Muscle of leg (tissue), 11 donors: ENCODE results near the gene RASA3. TPM values are rescaled to one million over a fixed set of nuclear protein-coding genes. Genes with fewer than 3 reads are reported as not detected.

Source experiments
- DNase-seq: peaks from one replicate; pipeline ENCODE4 v3.0.0; 2013
- H3K27ac ChIP-seq: one replicate; pipeline ENCODE4 v1.5.1; 2013; ENCODE audit warnings: mild to moderate bottlenecking, low read length, control low read depth
- H3K27me3 ChIP-seq: one replicate; pipeline ENCODE4 v1.6.1; 2013; ENCODE audit warnings: low read length; ENCODE audit not compliant: control insufficient read depth, insufficient read depth
- H3K36me3 ChIP-seq: one replicate; pipeline ENCODE4 v1.6.1; 2013; ENCODE audit warnings: low read length; ENCODE audit not compliant: control insufficient read depth, insufficient read depth
- H3K4me1 ChIP-seq: one replicate; pipeline ENCODE4 v1.6.1; 2013; ENCODE audit warnings: low read length; ENCODE audit not compliant: control insufficient read depth, insufficient read depth
- H3K4me3 ChIP-seq: one replicate; pipeline ENCODE4 v1.5.1; 2013; ENCODE audit warnings: low read length, control low read depth
- H3K9me3 ChIP-seq: replicated peaks from 2 replicates; pipeline ENCODE4 v1.6.1; 2013; ENCODE audit warnings: low read depth, low read length; ENCODE audit not compliant: control insufficient read depth
- WGBS: methylation state at CpG from one replicate; pipeline ENCODE4 v1.1.5; 2013; ENCODE audit warnings: missing lambda C conversion rate; ENCODE audit not compliant: insufficient coverage; 5-methylcytosine and 5-hydroxymethylcytosine counted together
- polyA plus RNA-seq, 8 donors: library from polyadenylated mRNA; unstranded; fragments of 120-200 nt; gene quantifications; one replicate each; pipeline versions ENCODE4 v1.2.1 to v1.2.3, GENCODE V29; 2013; ENCODE audit warnings: inconsistent platforms in 1 of 8, low replicate concordance in 1 of 8; ENCODE audit not compliant: insufficient read length in 8 of 8, insufficient read depth in 1 of 8
- total RNA-seq: library from RNA; stranded (reverse); fragments of 120-200 nt; gene quantifications from one replicate; pipeline ENCODE4 v1.2.4, GENCODE V29; 2013

Gene RASA3
- total and polyA plus RNA-seq, 9 donors = 15.9 to 27.2 (median 21.6) TPM

DNA sequence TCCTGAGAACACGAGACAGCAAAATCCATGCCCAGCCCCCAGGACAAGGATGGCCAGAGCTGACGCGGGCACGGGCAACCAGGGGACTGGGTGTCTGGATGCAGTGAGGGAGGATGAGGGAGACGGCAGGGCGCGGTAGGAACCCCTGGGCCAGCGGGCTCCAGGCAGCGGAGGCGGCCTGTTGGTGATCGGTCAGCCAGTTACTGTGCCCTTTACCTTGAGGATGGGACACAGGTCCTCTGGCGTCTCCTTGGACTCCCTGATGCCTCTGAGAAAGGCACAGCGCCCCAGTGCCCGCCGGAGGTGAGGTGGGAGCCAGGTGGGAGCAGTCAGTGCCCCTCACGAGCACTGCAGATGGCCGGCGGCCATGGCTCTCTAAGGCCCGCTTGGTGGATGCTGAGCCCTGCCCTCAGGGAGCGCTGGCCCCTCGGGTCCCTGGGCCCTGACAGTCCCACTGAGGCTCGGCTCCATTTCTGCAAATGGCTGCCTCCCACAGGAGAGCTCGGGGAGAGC lies 189.8 kb downstream of the RASA3 start:
- no peaks in the 10 kb centered on the region for H3K36me3 ChIP-seq
- peaks cover 10% of the 10 kb centered on the region for H3K27me3 ChIP-seq
- H3K9me3 ChIP-seq = no peaks in the 10 kb centered on the region
- peaks cover 19% of the 10 kb centered on the region for H3K4me1 ChIP-seq
- H3K4me3 ChIP-seq = no peak overlapping the region
- H3K27ac ChIP-seq = no peak overlapping the region
- DNase-seq = no peak
- WGBS = 89% methylated on average over 17 of the region's 23 CpGs

DNA sequence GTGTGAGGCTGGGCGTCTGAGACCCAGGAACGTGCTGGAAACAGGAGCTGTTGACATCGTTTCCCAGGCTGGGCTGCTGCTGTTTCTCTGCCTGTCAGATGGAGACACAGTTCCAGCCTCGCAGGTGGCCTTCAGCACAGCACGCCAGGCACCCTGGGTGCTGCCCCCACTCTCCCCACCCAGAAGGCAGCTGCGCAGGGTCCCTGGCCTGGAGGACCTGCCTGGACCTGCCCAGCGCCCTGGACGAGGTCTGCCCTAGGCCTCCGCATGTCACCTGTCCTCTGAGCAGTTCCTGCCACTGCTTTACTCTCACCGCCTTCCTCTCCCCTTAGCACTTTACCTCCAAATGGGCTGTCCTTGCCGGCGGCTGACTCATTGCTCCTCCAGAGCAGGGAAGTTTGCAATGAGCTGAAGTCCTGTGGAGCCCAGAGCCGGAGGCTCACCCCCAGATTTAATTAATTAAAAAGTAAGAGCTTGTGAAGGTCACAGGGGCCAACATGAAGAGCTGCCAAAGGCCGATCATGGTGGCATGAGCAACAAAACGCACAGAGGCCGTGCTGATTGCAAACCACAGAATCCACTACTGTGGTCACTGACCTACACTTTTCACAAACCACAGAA lies 190.7 kb downstream of the RASA3 start:
- Histone ChIP-seq H3K9me3 (no peaks in the 10 kb centered on the region), H3K27me3 (peaks cover 10% of the 10 kb centered on the region), H3K36me3 (no peaks in the 10 kb centered on the region), H3K4me3 (no peak overlapping the region), H3K4me1 (peaks cover 21% of the 10 kb centered on the region), H3K27ac (no peak overlapping the region)
- WGBS = 71% methylated on average over 12 of the region's 16 CpGs
- no peak for DNase-seq

DNA sequence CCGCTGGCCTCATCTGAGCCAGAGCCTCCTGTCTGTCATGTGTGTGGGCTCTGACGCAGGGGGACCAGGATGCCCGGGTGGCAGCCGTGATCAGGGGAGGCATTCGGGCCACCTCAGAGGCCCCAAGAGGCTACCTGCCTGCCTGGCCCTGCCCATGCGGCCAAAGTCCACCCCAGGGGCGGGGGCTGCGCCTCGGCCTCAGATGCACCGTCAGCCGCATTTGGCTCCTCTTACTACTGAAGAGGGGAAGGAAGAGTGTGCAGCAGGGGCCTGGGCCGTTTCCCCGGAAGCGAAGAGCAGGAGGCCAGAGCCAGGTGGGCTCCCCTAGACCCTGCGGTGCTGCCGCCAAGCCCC lies 192.5 kb downstream of the RASA3 start:
- no peak for DNase-seq
- peaks cover 38% of the 10 kb centered on the region for H3K4me1 ChIP-seq
- no peaks in the 10 kb centered on the region for H3K36me3 ChIP-seq
- H3K27ac ChIP-seq = no peak overlapping the region
- no peaks in the 10 kb centered on the region for H3K9me3 ChIP-seq
- peaks cover 10% of the 10 kb centered on the region for H3K27me3 ChIP-seq
- H3K4me3 ChIP-seq = no peak overlapping the region
- WGBS = 69% methylated on average over 12 of the region's 16 CpGs

DNA sequence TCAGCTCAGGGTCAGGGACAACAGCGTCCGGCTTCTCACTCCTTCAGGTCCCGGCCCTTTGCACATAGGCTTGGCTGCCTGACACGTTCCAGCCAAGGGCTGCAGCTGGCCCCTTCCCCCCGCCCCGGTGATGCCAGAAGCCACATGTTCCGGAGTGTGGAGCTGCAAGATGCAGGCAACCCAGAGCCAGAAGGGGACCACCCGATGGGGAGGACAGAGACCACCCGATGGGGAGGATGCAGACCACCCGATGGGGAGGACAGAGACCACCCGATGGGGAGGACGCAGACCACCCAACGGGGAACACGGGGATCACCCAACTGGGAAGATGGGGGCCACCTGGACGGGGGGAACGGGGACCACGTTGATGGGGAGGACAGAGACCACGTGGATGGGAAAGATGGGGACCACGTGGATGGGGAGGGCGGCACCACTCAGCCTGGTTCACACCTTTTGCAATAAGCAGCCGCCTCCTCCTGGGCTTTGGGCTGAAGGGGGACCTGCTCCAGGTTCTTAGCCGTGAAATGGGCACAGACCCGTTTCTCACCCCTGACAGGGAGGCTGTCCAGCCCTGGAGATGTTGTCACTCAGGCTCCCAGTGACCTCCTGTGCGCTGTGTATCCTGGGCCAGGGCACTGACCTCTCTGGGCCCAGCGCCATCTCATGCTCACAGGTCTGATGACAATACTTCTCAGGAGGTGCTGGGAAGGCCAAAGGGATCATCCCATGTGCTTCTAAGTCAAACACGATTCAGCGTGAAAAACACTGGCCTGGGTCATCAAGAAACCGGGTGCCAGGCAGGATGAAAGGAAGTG lies 193.1 kb downstream of the RASA3 start:
- 58% methylated on average over 23 of the region's 28 CpGs for WGBS
- DNase-seq = peak; percentile 44
- H3K9me3 ChIP-seq = no peaks in the 10 kb centered on the region

DNA sequence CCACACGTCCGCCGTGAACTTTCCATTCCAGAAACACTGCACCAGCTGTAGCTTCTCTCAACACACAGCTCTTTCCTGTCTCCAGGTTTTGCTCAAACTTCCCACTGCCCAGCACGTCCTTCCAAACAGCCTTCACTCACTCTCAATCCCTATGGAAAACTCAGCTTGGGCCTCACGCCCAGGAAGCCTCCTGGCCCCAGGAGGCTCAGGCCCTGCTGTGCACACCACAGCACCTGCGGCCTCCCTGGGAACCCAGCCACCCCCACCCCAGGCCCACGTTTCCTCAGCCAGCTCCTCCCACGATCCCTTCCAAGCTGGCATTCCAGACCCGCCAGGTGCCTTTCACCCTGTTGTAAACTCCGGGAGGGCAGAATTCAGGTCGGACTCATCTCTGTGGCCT lies 193.7 kb downstream of the RASA3 start:
- H3K27me3 ChIP-seq = peaks cover 12% of the 10 kb centered on the region
- 36% methylated on average over 11 of the region's 11 CpGs for WGBS
- H3K36me3 ChIP-seq = no peaks in the 10 kb centered on the region
- no peak overlapping the region for H3K27ac ChIP-seq
- H3K4me1 ChIP-seq = peaks cover 43% of the 10 kb centered on the region
- H3K4me3 ChIP-seq = no peak overlapping the region
- DNase-seq = peak; percentile 39
- H3K9me3 ChIP-seq = no peaks in the 10 kb centered on the region

More for the DNA sequence above, 193.1 kb downstream of the RASA3 start:
- no peaks in the 10 kb centered on the region for H3K36me3 ChIP-seq
- H3K4me1 ChIP-seq = peaks cover 43% of the 10 kb centered on the region
- peaks cover 10% of the 10 kb centered on the region for H3K27me3 ChIP-seq
- H3K4me3 ChIP-seq = no peak overlapping the region
- no peak overlapping the region for H3K27ac ChIP-seq

DNA sequence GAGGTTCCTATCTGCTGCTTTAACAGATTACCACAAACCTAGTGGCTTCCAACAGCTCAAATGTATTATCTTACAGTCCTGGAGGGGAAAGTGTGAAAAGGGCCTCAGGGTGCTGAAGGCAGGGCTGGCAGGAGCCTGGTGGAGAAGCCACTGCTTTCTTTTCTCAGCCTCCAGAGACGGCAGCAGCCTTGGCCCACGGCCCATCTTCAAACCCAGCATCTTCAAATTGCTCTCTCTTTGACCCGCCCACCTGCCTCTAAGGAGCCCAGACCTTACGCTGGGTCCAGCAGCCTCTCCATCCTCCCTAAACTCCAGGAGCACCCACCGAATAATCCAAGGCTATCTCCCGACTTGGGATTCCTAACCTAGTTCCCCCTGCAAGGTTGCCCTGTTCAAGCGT lies 194.2 kb downstream of the RASA3 start:
- H3K4me1 ChIP-seq = peaks cover 43% of the 10 kb centered on the region
- H3K27me3 ChIP-seq = peaks cover 12% of the 10 kb centered on the region
- no peaks in the 10 kb centered on the region for H3K9me3 ChIP-seq
- H3K36me3 ChIP-seq = no peaks in the 10 kb centered on the region
- WGBS = 50% methylated on average over 7 of the region's 7 CpGs
- H3K4me3 ChIP-seq = no peak overlapping the region
- no peak overlapping the region for H3K27ac ChIP-seq
- DNase-seq = no peak

DNA sequence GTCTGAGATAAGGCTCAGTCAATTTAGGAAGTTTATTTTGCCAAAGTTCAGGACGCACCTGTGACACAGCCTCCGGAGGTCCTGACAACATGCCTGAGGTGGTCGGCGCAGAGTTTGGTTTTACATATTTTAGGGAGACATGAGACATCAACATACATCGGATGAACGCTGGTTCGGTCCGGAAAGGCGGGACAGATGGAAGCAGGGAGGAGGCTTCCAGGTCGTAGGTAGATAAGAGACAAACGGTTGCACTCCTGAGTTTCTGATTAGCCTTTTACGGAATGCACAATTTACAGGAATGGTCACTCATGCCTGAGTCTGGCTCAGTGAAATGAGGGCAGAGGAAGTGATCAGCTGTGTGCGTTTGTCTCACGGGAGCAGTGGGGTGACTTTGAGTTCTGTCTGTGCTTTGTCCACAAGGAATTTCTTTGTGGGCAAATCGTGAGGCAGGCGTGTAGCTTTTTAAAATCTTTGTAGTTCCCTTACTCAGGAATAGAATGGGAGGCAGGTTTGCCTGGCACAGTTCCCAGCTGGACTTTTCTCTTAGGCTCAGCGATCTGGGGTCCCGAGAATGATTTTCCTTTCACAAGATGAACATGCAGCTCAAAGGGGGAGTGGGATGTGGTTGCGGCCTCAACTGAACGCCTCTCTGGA lies 194.8 kb downstream of the RASA3 start:
- peaks cover 43% of the 10 kb centered on the region for H3K4me1 ChIP-seq
- H3K4me3 ChIP-seq = no peak overlapping the region
- 62% methylated on average over 17 of the region's 20 CpGs for WGBS
- H3K36me3 ChIP-seq = no peaks in the 10 kb centered on the region
- no peak overlapping the region for H3K27ac ChIP-seq
- DNase-seq = no peak
- H3K9me3 ChIP-seq = no peaks in the 10 kb centered on the region
- peaks cover 12% of the 10 kb centered on the region for H3K27me3 ChIP-seq

DNA sequence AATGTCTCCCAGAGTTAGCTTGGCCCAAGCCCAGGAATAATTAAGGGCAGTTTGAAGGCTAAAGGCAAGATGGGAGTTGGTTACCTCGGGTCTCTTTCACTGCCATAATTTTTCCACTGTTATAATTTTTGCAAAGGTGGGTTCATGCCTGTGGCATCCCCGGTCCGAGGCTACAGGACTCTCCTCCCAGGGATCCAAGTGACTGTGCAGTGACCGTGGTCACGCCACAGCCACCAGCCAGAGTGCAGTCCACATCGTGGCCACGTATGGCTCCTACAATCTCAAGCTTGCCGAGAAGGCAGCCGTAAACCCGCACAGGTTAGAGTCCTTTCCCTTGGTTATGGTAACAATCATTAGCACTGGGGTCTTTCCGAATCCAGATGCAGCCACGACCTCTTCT lies 195.3 kb downstream of the RASA3 start:
- H3K27ac ChIP-seq = no peak overlapping the region
- H3K36me3 ChIP-seq = no peaks in the 10 kb centered on the region
- H3K4me1 ChIP-seq = peaks cover 43% of the 10 kb centered on the region
- H3K27me3 ChIP-seq = peaks cover 12% of the 10 kb centered on the region
- H3K4me3 ChIP-seq = no peak overlapping the region
- 81% methylated on average over 11 of the region's 12 CpGs for WGBS
- DNase-seq = no peak
- no peaks in the 10 kb centered on the region for H3K9me3 ChIP-seq

DNA sequence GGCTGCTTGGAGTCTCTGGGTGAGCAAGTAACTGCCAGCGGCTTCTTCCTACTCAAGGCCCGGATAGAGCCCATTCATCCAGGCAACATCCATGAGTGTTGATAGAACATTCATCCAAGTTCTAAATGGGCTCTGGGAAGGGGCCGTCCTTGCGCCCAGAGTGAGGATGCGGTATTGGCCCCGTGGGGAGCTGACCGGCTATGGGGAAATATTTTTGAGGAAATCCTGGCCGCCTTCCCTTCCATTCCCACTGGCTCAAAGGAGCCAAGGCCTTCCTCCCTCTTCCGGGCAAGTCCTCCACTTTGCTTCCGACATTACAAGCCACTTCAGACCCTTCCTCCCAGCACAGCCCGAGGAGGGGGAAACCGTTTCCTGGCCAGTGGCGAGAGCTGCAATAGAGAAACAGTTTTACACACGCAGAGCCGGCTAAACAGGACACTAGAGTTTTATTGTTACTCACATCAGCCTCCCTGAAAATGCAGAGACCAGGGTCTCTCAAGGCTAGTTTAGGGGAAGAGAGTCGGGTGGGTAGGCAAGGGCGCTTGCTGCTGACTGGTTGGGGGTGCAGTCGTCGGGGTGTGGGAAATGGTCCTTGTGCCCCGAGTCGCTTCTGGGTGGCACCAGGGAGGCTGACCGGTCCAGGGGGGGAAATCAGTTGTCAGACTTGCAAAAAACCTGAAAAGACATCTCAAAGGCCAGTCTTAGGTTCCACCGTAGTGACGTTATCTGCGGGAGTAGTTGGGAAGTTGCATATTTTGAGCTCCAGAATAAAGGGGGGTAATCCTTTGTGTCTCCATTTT lies 196.1 kb downstream of the RASA3 start:
- peaks cover 10% of the 10 kb centered on the region for H3K27me3 ChIP-seq

More for the DNA sequence above, 196.1 kb downstream of the RASA3 start:
- Histone ChIP-seq H3K36me3 (no peaks in the 10 kb centered on the region), H3K9me3 (no peaks in the 10 kb centered on the region), H3K4me1 (peaks cover 43% of the 10 kb centered on the region), H3K4me3 (no peak overlapping the region), H3K27ac (peak overlapping the region; percentile 72)
- 89% methylated on average over 13 of the region's 25 CpGs for WGBS
- no peak for DNase-seq
